NCI-H2029 treated with DMSO at 0.1 percent for 48 hours (cell line): Measurements from ENCODE around the gene EEF1AKMT3.
A peak's percentile ranks its signal among the peaks of the same experiment; 100 is the strongest.

Experiments used
- DNase-seq: peaks from one replicate; lab custom pipeline; 2025; lab: John Stamatoyannopoulos, UW

The EEF1AKMT3 gene

GRCh38 chr12:57751432-57751787, 21.0 kb upstream of the EEF1AKMT3 start:
- no peak for DNase-seq

GRCh38 chr12:57751788-57752667, 20.4 kb upstream of the EEF1AKMT3 start, which contains the start of gene CDK4:
TSS of gene CDK4 (minus strand) at chr12:57752310. CDS start at chr12:57751717, 593 bp downstream.
- peak; percentile 96 for DNase-seq

DNA sequence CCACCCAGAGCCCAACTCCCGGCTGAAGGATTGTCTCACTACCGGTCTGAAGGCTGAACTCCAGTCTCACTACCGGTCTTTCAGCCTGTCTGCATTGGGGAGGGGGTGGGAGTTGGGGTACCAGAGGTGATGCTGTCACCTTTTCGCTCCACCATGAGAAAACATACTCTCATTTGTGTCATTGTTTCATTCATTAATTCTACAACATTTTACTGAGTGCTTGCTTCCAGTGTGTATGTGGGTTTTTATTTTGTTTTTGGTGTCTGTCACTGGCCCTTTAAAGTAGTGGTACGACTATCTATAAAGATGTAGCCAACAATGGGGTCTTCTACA, 19.8 kb upstream of the EEF1AKMT3 start:
- DNase-seq = no peak

GRCh38 chr12:57753756-57754337, 18.6 kb upstream of the EEF1AKMT3 start:
- no peak for DNase-seq

GRCh38 chr12:57754411-57755193, 17.8 kb upstream of the EEF1AKMT3 start, which contains the start of gene MARCHF9:
TSS of gene MARCHF9 (plus strand) at chr12:57755103. CDS start at chr12:57755529, 426 bp downstream.
- DNase-seq = peak; percentile 83

DNA sequence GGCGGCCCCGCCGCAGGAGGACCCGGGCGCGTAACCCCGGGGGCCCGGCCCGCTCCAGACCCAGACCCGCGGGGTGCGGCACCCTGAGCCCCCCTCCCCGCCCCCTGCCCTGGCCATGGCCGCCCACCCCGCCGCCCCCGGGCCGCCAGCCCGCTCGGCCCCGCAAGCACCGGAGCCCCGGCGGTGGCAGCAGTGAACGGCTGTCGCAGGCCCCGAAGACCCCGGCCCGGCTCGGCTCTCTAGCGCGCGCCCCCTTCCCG, 17.3 kb upstream of the EEF1AKMT3 start:
- DNase-seq = no peak

GRCh38 chr12:57755454-57756372, 16.7 kb upstream of the EEF1AKMT3 start:
- no peak for DNase-seq

DNA sequence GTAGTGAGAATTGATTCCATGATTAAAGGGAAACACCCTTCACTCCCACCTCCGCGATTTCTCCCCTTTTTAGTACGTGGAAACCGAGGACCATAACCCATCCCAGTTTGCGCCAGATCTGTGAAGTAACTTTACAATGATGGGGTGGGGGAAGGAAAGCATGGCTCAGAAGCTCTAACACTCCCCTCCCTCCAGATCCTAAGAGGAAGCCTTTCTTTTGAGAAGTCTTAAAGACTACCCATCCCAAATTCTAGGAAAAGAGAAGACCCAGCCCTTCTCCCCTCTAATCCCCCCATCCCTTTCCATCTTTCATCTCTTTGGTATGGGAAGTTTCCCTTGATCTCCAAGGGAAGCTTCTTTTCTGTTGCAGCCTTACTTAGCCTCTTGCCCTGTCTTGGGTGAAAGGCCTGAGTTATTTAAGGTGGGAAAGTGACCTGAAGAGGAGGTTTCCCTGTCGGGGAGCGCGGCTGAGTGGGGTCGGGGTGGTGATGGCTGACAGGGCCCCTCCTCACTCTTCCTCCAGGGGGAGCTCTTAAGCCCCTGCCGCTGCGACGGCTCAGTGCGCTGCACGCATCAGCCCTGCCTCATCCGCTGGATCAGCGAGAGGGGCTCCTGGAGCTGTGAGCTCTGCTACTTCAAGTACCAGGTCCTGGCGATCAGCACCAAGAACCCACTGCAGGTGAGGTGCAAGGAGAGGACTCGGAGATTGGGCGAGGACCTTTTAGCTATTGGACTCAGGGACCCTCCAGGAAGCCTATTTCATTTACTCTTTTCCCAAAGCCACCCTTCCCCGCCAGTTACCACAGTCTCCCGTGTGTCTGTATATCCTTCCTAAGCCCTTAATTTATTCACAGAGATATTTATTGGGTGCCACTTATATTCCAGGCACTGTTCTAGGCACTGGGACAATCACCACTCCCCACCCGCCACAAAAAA, 15.7 kb upstream of the EEF1AKMT3 start:
- no peak for DNase-seq

GRCh38 chr12:57757771-57758170, 14.6 kb upstream of the EEF1AKMT3 start:
- DNase-seq = no peak

DNA sequence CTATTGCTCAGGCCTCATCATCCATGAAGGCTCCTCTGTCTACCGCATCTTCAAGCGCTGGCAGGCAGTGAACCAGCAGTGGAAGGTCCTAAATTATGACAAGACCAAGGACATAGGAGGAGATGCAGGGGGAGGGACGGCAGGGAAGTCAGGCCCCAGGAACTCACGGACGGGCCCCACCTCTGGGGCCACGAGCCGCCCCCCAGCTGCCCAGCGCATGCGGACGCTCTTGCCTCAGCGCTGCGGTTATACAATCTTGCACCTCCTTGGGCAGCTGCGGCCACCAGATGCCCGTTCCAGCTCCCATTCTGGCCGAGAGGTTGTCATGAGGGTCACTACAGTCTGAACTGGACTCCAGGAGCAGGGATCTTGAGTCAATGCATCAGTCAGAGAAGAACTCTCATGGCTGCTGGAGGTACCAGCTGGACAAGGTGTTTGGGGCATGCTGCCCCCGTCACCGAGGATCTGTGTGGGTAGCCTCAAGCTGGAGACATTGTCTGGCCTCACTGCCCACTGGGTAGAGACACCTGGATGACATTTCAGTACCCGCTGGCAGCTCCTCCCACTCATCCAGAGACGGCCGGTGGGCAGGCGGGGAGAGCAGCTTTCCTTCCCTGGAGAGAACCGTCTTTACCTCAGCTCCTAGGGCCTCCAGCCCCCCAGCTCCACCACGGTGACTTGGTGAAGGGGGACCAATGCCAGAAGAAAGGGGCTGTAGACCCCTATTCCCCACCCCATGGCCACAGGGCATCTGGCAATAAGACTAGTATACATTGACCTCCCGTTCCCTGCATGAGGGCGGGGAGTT, 13.7 kb upstream of the EEF1AKMT3 start:
- DNase-seq = no peak

GRCh38 chr12:57759360-57759980, 12.9 kb upstream of the EEF1AKMT3 start:
- DNase-seq = no peak

DNA sequence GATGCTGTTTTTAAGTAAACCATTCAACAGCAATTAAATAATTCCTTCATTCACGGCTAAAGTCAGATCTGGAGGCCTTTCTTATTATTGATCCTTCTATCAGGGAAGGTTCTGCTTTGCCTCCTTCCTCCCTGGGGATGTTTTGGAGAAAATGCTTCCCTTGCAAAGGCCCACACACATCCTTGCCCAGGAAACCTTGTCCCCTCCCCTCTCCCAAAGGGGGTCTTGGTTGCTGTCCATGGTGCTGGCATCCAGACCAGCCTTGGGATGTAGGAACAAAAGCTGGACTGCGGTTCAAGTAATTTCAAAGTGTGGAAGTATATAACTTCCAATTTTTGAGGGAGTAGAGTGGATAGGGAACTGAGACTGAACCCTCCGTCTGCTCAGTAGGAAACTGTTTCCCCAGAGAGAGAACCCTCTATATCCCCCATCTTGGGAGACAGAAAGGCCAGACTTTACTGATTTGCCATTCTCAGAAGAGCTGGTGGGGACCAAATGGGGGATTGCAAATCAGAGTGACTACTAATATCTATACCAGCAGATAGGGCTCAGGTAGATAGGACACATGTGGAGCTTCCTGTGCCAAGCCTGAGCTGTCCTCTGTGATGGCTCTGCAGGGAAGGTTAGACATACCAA, 11.9 kb upstream of the EEF1AKMT3 start:
- no peak for DNase-seq

GRCh38 chr12:57761391-57761998, 10.9 kb upstream of the EEF1AKMT3 start:
- DNase-seq = no peak

GRCh38 chr12:57762463-57762862, 10.0 kb upstream of the EEF1AKMT3 start:
- no peak for DNase-seq

GRCh38 chr12:57763881-57764661, 8.3 kb upstream of the EEF1AKMT3 start:
- DNase-seq = no peak

- DNase-seq = no peak
Observed at GRCh38 chr12:57764662-57765002, 7.8 kb upstream of the EEF1AKMT3 start.

DNA sequence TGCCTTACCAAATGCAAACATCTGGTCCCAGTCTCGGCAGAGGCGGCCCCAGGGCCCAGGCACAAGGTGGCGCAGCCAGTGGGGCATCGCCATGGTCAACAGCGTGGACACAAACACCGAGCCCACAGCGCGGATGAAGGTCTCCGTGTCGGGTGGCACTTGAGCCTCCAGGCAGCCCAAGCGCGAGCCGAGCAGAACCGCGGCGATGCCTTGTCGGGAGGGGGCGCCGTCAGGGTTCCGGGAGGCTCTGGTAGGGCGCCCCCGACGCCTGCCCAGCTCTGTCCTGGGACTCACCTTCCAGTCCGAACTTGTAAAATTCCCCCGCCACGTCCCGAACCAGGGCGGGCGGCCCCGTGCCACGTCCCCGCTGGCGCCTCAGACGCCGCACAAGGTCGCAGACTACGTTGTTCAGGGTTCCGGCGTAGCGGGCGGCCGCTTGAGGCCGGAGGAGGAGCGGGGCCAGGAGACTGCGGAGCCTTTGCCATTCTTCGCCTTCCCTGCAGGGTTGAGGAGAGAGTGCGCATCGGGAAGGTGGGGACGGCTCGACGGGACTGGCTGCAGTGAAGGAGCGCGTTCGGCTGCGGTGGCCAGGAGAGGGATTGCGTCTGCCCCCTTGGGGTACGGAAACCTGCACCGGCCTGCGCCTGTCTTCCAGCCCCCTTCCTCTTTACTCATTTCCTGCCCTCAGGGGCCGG, 7.3 kb upstream of the EEF1AKMT3 start:
- DNase-seq = no peak
